HFF-Myc (cell line): ENCODE data around the gene CALML6.

Experiments
- DNase-seq: peaks from one replicate; pipeline ENCODE4 v3.0.0-alpha.2; 2011; ENCODE audit warnings: low read depth; ENCODE audit errors: extremely low read depth
- H3K4me3 ChIP-seq: replicated peaks from 2 replicates; pipeline ENCODE4 v1.5.1; 2011; ENCODE audit warnings: low read depth, mild to moderate bottlenecking, control low read depth, low read length
- TF ChIP-seq, protein P1 (sequence below): IDR thresholded peaks from 2 replicates; pipeline ENCODE4 v1.5.1; 2012; ENCODE audit warnings: mild to moderate bottlenecking, low read depth, low read length, control low read depth; ENCODE audit errors: missing control alignments

CALML6 gene

GRCh38 chr1:1911350-1912041 lies 3.6 kb upstream of the CALML6 start:
- DNase-seq, result no peak
- TF ChIP-seq, protein P1, sequence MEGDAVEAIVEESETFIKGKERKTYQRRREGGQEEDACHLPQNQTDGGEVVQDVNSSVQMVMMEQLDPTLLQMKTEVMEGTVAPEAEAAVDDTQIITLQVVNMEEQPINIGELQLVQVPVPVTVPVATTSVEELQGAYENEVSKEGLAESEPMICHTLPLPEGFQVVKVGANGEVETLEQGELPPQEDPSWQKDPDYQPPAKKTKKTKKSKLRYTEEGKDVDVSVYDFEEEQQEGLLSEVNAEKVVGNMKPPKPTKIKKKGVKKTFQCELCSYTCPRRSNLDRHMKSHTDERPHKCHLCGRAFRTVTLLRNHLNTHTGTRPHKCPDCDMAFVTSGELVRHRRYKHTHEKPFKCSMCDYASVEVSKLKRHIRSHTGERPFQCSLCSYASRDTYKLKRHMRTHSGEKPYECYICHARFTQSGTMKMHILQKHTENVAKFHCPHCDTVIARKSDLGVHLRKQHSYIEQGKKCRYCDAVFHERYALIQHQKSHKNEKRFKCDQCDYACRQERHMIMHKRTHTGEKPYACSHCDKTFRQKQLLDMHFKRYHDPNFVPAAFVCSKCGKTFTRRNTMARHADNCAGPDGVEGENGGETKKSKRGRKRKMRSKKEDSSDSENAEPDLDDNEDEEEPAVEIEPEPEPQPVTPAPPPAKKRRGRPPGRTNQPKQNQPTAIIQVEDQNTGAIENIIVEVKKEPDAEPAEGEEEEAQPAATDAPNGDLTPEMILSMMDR, result no peak
- H3K4me3 ChIP-seq, result no peak overlapping the region

DNA sequence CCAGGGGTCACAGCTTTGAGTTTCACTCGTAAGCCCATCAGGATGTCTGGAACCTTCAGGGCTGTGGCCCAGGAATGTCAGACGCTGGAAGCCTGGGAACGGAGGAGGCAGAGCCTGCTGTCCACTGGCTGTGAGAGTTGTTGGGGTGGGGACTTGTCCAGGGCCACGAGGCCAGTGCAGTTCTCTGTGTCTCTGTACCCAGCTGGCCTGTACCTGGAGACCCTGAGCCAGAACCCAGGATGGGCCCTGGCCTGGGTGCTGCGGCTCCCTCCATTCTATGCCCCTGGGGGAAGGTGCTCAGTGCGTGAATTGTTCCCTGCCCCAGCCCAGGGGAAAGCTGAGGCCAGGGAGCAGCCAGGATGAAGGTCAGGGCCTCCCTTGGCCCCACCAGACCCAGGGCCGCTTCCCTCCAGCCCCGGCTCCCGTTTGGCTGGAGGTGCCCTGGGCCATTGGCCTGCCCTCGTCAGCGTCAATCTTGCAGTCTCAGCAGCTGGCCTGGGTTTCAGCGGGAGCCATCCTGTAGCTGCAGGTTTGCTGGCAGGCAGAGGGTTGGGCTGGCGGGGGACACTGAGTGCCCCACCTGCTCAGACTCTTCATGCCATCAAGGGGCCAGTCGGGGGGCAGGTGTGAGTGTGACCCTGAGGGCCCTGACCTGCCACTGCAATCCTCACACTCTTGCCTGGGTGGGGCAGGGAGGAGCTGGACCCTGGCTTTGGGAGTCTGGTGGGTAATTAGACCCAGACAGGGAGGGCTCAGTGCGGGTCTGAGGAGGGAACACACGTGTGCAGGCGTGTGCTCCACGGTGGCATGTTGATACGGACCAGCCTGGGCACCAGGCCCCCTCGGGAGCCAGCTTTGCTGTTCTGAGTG lies 724 bp upstream of the CALML6 start:
- TF ChIP-seq, protein P1, result no peak
- DNase-seq, result no peak
- H3K4me3 ChIP-seq, result no peak overlapping the region

DNA sequence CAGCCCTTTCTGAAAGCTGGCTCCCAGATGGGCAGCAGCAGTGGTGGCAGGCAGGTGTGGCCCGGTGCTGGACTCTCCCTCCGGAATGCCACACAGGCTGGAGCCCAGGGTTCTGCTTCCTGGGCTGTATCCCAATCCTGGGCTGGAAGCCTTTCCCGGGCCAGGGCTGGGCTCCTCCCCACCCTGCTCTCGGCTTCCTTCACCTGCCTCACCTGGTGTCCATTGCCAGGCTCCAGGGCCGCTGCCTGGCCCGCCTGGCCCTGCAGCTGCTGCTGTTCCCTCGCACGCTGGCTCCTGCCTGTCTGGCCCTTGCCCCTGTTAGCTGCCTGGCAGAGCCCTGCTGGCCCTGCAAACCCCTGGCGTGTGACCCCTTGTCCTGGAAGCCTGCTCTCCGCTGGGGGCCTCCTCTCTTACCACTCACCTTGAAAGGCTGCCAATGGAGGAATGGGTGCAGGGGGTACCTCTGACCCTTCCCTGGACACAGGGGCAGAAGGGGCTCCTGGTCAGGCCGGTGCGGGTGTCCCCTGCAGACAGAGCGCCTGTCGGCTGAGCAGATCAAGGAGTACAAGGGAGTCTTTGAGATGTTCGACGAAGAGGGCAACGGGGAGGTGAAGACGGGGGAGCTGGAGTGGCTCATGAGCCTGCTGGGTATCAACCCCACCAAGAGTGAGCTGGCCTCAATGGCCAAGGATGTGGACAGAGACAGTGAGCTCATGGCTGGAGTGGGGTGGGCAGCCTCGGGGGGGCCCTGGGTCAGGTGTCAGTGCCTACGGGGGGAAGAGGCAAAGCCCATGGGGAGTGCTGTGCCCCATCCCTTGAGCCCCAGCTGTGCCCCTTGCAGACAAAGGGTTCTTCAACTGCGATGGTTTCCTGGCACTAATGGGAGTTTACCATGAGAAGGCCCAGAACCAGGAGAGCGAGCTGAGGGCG lies 1.1 kb downstream of the CALML6 start:
- no peak for DNase-seq
- TF ChIP-seq, protein P1, result no peak
- H3K4me3 ChIP-seq, result no peak overlapping the region

DNA sequence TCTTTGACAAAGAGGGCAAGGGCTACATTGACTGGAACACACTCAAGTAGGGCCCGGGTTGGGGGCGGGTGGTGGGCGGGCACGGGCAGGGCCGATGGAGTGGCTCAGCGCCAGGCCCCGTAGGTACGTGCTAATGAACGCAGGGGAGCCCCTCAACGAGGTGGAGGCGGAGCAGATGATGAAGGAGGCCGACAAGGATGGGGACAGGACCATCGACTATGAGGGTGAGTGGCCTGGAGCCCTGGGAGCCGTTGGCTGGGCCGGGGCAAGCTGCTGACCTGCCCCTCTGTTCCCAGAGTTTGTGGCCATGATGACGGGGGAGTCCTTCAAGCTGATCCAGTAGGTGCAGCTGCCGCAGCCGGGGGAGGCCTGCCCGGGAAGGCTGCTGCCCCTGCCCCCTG lies 1.8 kb downstream of the CALML6 start:
- no peak for DNase-seq
- TF ChIP-seq, protein P1, result no peak
- no peak overlapping the region for H3K4me3 ChIP-seq

GRCh38 chr1:1917304-1917976 lies 2.4 kb downstream of the CALML6 start:
- TF ChIP-seq, protein P1, result no peak
- DNase-seq, result no peak

More at GRCh38 chr1:1917304-1917976, 2.4 kb downstream of the CALML6 start:
- H3K4me3 ChIP-seq, result no peak overlapping the region
